H1 (cell line): ENCODE data around the gene EMP2. TPM values are rescaled to one million over a fixed set of nuclear protein-coding genes. Genes with fewer than 3 reads are reported as not detected.

Experiments used
- CTCF ChIA-PET: fragments of 300-600 bp; sonication (Branson Sonifier 250); formaldehyde crosslinking; loops from one replicate; lab custom pipeline; 2021; ENCODE audit not compliant: partially characterized antibody; lab: Charles Lee
- POLR2A ChIA-PET: fragments of 300-600 bp; sonication (Branson Sonifier 250); formaldehyde crosslinking; loops from one replicate; lab custom pipeline; 2021; ENCODE audit warnings: inconsistent platforms; ENCODE audit not compliant: partially characterized antibody; lab: Charles Lee
- DNase-seq, 2 experiments: peaks; one replicate each; pipeline versions ENCODE4 v3.0.0 to v3.0.0-alpha.2; 2010 to 2022; ENCODE audit warnings: low spot score in 2 of 2, low read depth in 1 of 2, mixed read lengths in 1 of 2
- FAIRE-seq: peaks from 2 replicates; lab custom pipeline; 2011; peaks lifted over from hg19 to GRCh38; lab: Jason Lieb, UNC
- H2AFZ ChIP-seq: 2 replicates; pipeline ENCODE4 v1.8.1; 2012; ENCODE audit warnings: low read length, inconsistent platforms
- H2AK5ac ChIP-seq: 2 replicates; pipeline ENCODE4 v1.6.1; 2013; ENCODE audit warnings: low read depth, low read length
- H2BK120ac ChIP-seq: replicated peaks from 2 replicates; pipeline ENCODE3; 2013; ENCODE audit warnings: low read depth, low read length, inconsistent platforms
- H2BK12ac ChIP-seq: 2 replicates; pipeline ENCODE4 v1.6.1; 2013; ENCODE audit warnings: low read depth, low read length
- H2BK15ac ChIP-seq: 2 replicates; pipeline ENCODE4 v1.6.1; 2013; ENCODE audit warnings: low read length
- H2BK20ac ChIP-seq: 2 replicates; pipeline ENCODE4 v1.6.1; 2013; ENCODE audit warnings: low read length
- H2BK5ac ChIP-seq: 2 replicates; pipeline ENCODE4 v1.6.1; 2013; ENCODE audit warnings: low read depth, low read length
- H3K14ac ChIP-seq: 2 replicates; pipeline ENCODE4 v1.6.1; 2013; ENCODE audit warnings: inconsistent platforms; ENCODE audit not compliant: insufficient read length
- H3K18ac ChIP-seq: 2 replicates; pipeline ENCODE4 v1.6.1; 2013; ENCODE audit warnings: low read length; ENCODE audit errors: extremely low read depth
- H3K23ac ChIP-seq: 2 replicates; pipeline ENCODE4 v1.6.1; 2013; ENCODE audit warnings: inconsistent platforms; ENCODE audit not compliant: insufficient read length
- H3K23me2 ChIP-seq: 2 replicates; pipeline ENCODE4 v1.6.1; 2013; ENCODE audit warnings: low read depth, low read length
- H3K27ac ChIP-seq: 2 replicates; pipeline ENCODE4 v1.6.1; 2011; ENCODE audit warnings: low read depth, low read length, inconsistent platforms
- H3K27me3 ChIP-seq, 4 experiments: replicated peaks in 1 of 4; 1 replicate in 1 of 4; 2 replicates in 3 of 4; pipeline versions ENCODE4 v1.6.1 to v1.8.1; 2011 to 2013; ENCODE audit warnings: low read length in 3 of 4, mild to moderate bottlenecking in 3 of 4, inconsistent platforms in 2 of 4, mixed read lengths in 2 of 4, moderate library complexity in 1 of 4; ENCODE audit not compliant: control insufficient read depth in 3 of 4, insufficient read depth in 3 of 4; ENCODE audit errors: extremely low read depth in 1 of 4
- H3K36me3 ChIP-seq, 4 experiments: 2 replicates each; pipeline versions ENCODE4 v1.6.1 to v1.8.1; 2011 to 2013; ENCODE audit warnings: mild to moderate bottlenecking in 4 of 4, low read length in 3 of 4, moderate library complexity in 2 of 4, control low read depth in 1 of 4, inconsistent platforms in 1 of 4; ENCODE audit not compliant: insufficient read depth in 4 of 4, control insufficient read depth in 2 of 4
- H3K4ac ChIP-seq: replicated peaks from 2 replicates; pipeline ENCODE3; 2013; ENCODE audit warnings: low read length, low read depth, mixed read lengths, inconsistent platforms; ENCODE audit not compliant: insufficient read length
- H3K4me1 ChIP-seq, 4 experiments: replicated peaks in 1 of 4; 1 replicate in 1 of 4; 2 replicates in 3 of 4; pipeline versions ENCODE4 v1.6.1 to v1.8.1; 2011 to 2013; ENCODE audit warnings: low read length in 3 of 4, inconsistent platforms in 2 of 4, mixed read lengths in 1 of 4; ENCODE audit not compliant: insufficient read depth in 4 of 4, control insufficient read depth in 3 of 4
- H3K4me2 ChIP-seq, 2 experiments: 2 replicates each; pipeline versions ENCODE4 v1.6.1 to v1.8.1; 2011 to 2013; ENCODE audit warnings: low read depth in 2 of 2, low read length in 2 of 2, control low read depth in 1 of 2, inconsistent platforms in 1 of 2, mild to moderate bottlenecking in 1 of 2; ENCODE audit not compliant: insufficient read depth in 1 of 2
- H3K4me3 ChIP-seq, 4 experiments: fragments of 200-600, 300-600 bp in 1 of 4; sonication (generic), shearing (Covaris generic), sonication (Bioruptor Twin) in 1 of 4; 2 replicates each; pipeline versions ENCODE4 v1.5.1 to v1.8.1; 2011 to 2016; ENCODE audit warnings: low read length in 4 of 4, low read depth in 3 of 4, control low read depth in 2 of 4, inconsistent platforms in 2 of 4, mild to moderate bottlenecking in 2 of 4, mixed read lengths in 1 of 4, moderate library complexity in 1 of 4; ENCODE audit not compliant: insufficient read depth in 2 of 4; ENCODE audit errors: extremely low read depth in 1 of 4
- H3K56ac ChIP-seq: replicated peaks from 2 replicates; pipeline ENCODE3; 2013; ENCODE audit warnings: low read depth, mild to moderate bottlenecking, mixed read lengths, low read length, inconsistent platforms; ENCODE audit not compliant: insufficient read length
- H3K79me1 ChIP-seq: 2 replicates; pipeline ENCODE4 v1.6.1; 2013; ENCODE audit warnings: low read depth, low read length, control low read depth
- H3K79me2 ChIP-seq, 2 experiments: 2 replicates each; pipeline versions ENCODE4 v1.6.1 to v1.8.1; 2012 to 2013; ENCODE audit warnings: low read length in 2 of 2, mild to moderate bottlenecking in 2 of 2, inconsistent platforms in 1 of 2; ENCODE audit not compliant: insufficient read depth in 2 of 2, control insufficient read depth in 1 of 2
- H3K9ac ChIP-seq, 4 experiments: replicated peaks in 1 of 4; 1 replicate in 1 of 4; 2 replicates in 3 of 4; pipeline versions ENCODE4 v1.6.1 to v1.8.1; 2011 to 2013; ENCODE audit warnings: low read depth in 3 of 4, low read length in 3 of 4, control low read depth in 2 of 4, mild to moderate bottlenecking in 2 of 4, moderate library complexity in 2 of 4, inconsistent platforms in 1 of 4; ENCODE audit errors: extremely low read depth in 1 of 4
- H3K9me3 ChIP-seq, 2 experiments: 2 replicates each; pipeline versions ENCODE4 v1.6.1 to v1.8.1; 2012 to 2013; ENCODE audit warnings: mild to moderate bottlenecking in 2 of 2, moderate library complexity in 2 of 2, control low read depth in 1 of 2, inconsistent platforms in 1 of 2, low read depth in 1 of 2, low read length in 1 of 2, mixed read lengths in 1 of 2; ENCODE audit not compliant: insufficient read depth in 2 of 2
- H4K20me1 ChIP-seq, 2 experiments: replicated peaks in 1 of 2; 2 replicates each; pipeline versions ENCODE3 to v1.8.1; 2011 to 2013; ENCODE audit warnings: inconsistent platforms in 2 of 2, low read length in 2 of 2, mild to moderate bottlenecking in 1 of 2; ENCODE audit not compliant: insufficient read depth in 2 of 2, control insufficient read depth in 1 of 2
- H4K5ac ChIP-seq: 2 replicates; pipeline ENCODE4 v1.6.1; 2013; ENCODE audit warnings: low read length, low read depth, mixed read lengths, inconsistent platforms; ENCODE audit not compliant: insufficient read length
- H4K8ac ChIP-seq: 2 replicates; pipeline ENCODE4 v1.8.0; 2013; ENCODE audit warnings: mild to moderate bottlenecking, moderate library complexity, low read length, inconsistent platforms; ENCODE audit not compliant: insufficient read depth; ENCODE audit errors: extremely low read depth
- H4K91ac ChIP-seq: replicated peaks from 2 replicates; pipeline ENCODE3; 2013; ENCODE audit warnings: low read length, mixed read lengths, inconsistent platforms; ENCODE audit not compliant: insufficient read length
- CEBPB ChIP-seq: IDR thresholded peaks from 2 replicates; pipeline ENCODE4 v1.6.1; 2012; ENCODE audit warnings: low read depth, low read length
- EGR1 ChIP-seq: IDR thresholded peaks from 2 replicates; pipeline ENCODE4 v1.6.1; 2011; ENCODE audit warnings: low read depth, low read length, borderline replicate concordance
- GABPA ChIP-seq: IDR thresholded peaks from 2 replicates; pipeline ENCODE4 v1.6.1; 2011; ENCODE audit warnings: mild to moderate bottlenecking, low read length, moderate library complexity, borderline replicate concordance; ENCODE audit not compliant: insufficient read depth
- KDM4A ChIP-seq: IDR thresholded peaks from one replicate; pipeline ENCODE4 v1.7.1; 2012; ENCODE audit warnings: low read depth, mild to moderate bottlenecking, moderate library complexity, low read length, inconsistent platforms; ENCODE audit not compliant: severe bottlenecking
- WGBS, 2 experiments: shearing (Covaris generic) in 1 of 2; methylation state at CpG; one replicate each; pipeline versions ENCODE4 v1.1.6 to v1.1.7; 2013 to 2015; ENCODE audit warnings: low lambda C conversion rate in 2 of 2, mixed read lengths in 2 of 2, inconsistent platforms in 1 of 2, low coverage in 1 of 2, missing lambda C conversion rate in 1 of 2; ENCODE audit not compliant: insufficient replicate concordance in 2 of 2, insufficient coverage in 1 of 2, insufficient read length in 1 of 2; ENCODE audit errors: extremely low coverage in 1 of 2, missing lambda C conversion rate in 1 of 2; 5-methylcytosine and 5-hydroxymethylcytosine counted together
- polyA plus RNA-seq, 7 experiments: library from polyadenylated mRNA; depleted of rRNA in 3 of 7; stranded (reverse) in 5 of 7; unstranded in 2 of 7; fragments of >200 nt in 5 of 7; fragments of 200-250 nt in 2 of 7; gene quantifications; 1 replicate in 5 of 7; 2 replicates in 1 of 7; 4 replicates in 1 of 7; pipeline versions ENCODE4 v1.2.1 to v1.2.3, GENCODE V29; 2011 to 2013; ENCODE audit warnings: missing spikeins in 2 of 7, mixed read lengths in 2 of 7
- total RNA-seq: library from RNA; stranded (reverse); fragmentation: NEBNext Ultra II Directional; extraction: Animal tissue kit (Norgen Biotek cat#: 25700); gene quantifications from 2 replicates; pipeline ENCODE4 v1.2.1, GENCODE V29; 2021

The EMP2 gene
- total and polyA plus RNA-seq, 2 of the 8 experiments (the other 6 are each of a cell fraction or from before 2014, with no cell fraction given): 22.6 to 23.3 TPM

GRCh38 chr16:10575506-10576130 is 4.8 kb downstream of the EMP2 start:
- Histone ChIP-seq H2BK15ac (no peak overlapping the region), H3K4me3 (no peak overlapping the region), H3K79me2 (peaks cover 0 to 2% of the 10 kb centered on the region in 2 experiments; a peak in 1 of 4 replicates), H3K23me2 (peaks cover 3% of the 10 kb centered on the region; the same call in 1 of the 2 replicates), H3K56ac (no peak overlapping the region), H4K20me1 (peaks cover 5 to 7% of the 10 kb centered on the region in 2 experiments), H2BK20ac (no peak overlapping the region), H3K36me3 (no peaks in the 10 kb centered on the region), H2AFZ (no peak overlapping the region), H4K5ac (no peak overlapping the region), H2BK12ac (no peak overlapping the region), H3K18ac (no peak overlapping the region), H3K79me1 (peaks cover 8% of the 10 kb centered on the region), H3K27me3 (no peaks in the 10 kb centered on the region), H4K91ac (no peak overlapping the region), H3K9ac (no peak overlapping the region), H3K27ac (no peak overlapping the region), H3K4me1 (peaks cover 5 to 24% (median 18%) of the 10 kb centered on the region in 4 experiments), H3K4ac (no peak overlapping the region), H3K9me3 (no peaks in the 10 kb centered on the region), H3K14ac (no peak overlapping the region), H3K4me2 (no peak overlapping the region), H2AK5ac (no peak overlapping the region), H2BK120ac (no peak overlapping the region), H4K8ac (no peak overlapping the region), H2BK5ac (no peak overlapping the region), H3K23ac (no peak overlapping the region)
- ChIA-PET POLR2A (no interaction called here), CTCF (interaction anchor here (0.6 to 2.6 kb wide), 6 partner anchors 9 to 76 kb away, joined by 3 to 6 read pairs (median 3); no protein-coding TSS in a partner anchor)
- FAIRE-seq (no peak), DNase-seq (no peak)
- TF ChIP-seq EGR1: no peak
- TF ChIP-seq GABPA: no peak
- TF ChIP-seq KDM4A: no peak
- TF ChIP-seq CEBPB: no peak
- 85% methylated on average over 4 of the region's 4 CpGs; no CpG with 5 or more reads in 1 of the 2 experiments for WGBS, 2 experiments
